DND-41 (cell line): ENCODE results near the gene OPCML.

Experiments used
- CTCF ChIP-seq: IDR thresholded peaks from 2 replicates; pipeline ENCODE4 v1.5.1; 2012; ENCODE audit warnings: borderline replicate concordance, low read length, moderate library complexity, mild to moderate bottlenecking; ENCODE audit not compliant: poor library complexity, severe bottlenecking; ENCODE audit errors: extremely low read depth
- EZH2 ChIP-seq: IDR thresholded peaks from 3 replicates; pipeline ENCODE4 v1.6.1; 2012; ENCODE audit warnings: borderline replicate concordance, low read depth, mild to moderate bottlenecking, moderate library complexity, low read length, inconsistent platforms; ENCODE audit not compliant: severe bottlenecking

DNA sequence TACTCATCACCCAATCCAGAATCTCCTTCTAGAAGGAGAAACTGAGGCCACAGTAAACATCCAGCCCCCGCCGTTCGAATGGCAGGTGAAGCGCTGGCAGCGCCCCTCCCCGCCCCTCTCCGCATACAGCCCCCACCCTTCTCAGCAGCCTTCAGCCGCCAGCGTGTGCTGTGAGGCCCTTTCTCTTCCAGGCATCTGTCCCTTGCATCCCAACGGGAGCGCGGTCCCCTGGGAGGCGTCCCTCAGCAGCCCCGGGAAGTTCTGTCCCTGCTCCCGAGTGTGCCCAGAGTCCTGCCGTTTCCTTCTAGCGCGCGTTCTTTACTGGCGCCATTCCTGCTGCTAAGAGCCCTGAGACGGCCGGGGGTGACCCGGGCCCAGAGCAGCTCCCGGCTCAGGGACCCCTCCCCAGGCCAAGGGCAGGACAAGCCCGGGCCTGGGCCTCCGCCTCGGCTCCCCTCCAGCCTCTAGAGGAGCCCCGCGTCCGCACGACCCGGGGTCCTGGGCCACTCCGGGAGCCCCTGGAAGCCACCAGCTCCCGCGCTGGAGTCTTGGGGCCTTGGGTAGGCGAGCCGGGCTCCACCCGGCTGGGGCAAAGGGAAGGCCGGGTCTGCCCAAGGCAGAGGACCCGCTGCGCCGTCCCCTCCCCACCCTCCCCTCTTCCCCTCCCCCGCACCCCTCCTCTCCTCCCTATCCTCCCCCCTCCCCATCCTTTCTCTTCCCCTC, 450.4 kb downstream of the OPCML start:
- TF ChIP-seq CTCF (no peak), EZH2 (no peak)
